H9 (cell line): ENCODE data around the gene OR6C68. TPM values are rescaled to one million over a fixed set of nuclear protein-coding genes. Genes with fewer than 3 reads are reported as not detected.

ENCODE experiments used
- DNase-seq: peaks from one replicate; pipeline ENCODE4 v3.0.0-alpha.2; 2017
- H2AFZ ChIP-seq: one replicate; pipeline ENCODE4 v1.6.1; 2013; ENCODE audit warnings: mild to moderate bottlenecking, low read length, control low read depth, moderate library complexity
- H2AK5ac ChIP-seq: 2 replicates; pipeline ENCODE4 v1.6.1; 2013; ENCODE audit warnings: low read length, control low read depth, mixed read lengths; ENCODE audit not compliant: insufficient read length
- H2BK120ac ChIP-seq: one replicate; pipeline ENCODE4 v1.6.1; 2013; ENCODE audit warnings: low read depth, mild to moderate bottlenecking, low read length, control low read depth, inconsistent platforms; ENCODE audit not compliant: poor library complexity, severe bottlenecking
- H2BK12ac ChIP-seq: 2 replicates; pipeline ENCODE4 v1.6.1; 2013; ENCODE audit warnings: low read length, control low read depth, mixed read lengths, low read depth; ENCODE audit not compliant: insufficient read length
- H2BK15ac ChIP-seq: 2 replicates; pipeline ENCODE4 v1.6.1; 2013; ENCODE audit warnings: low read depth, low read length, control low read depth
- H2BK20ac ChIP-seq: one replicate; pipeline ENCODE4 v1.6.1; 2013; ENCODE audit warnings: low read depth, mild to moderate bottlenecking, low read length, control low read depth, inconsistent platforms; ENCODE audit not compliant: poor library complexity, severe bottlenecking
- H2BK5ac ChIP-seq: 2 replicates; pipeline ENCODE4 v1.6.1; 2013; ENCODE audit warnings: low read length, control low read depth, mixed read lengths; ENCODE audit not compliant: insufficient read length
- H3K14ac ChIP-seq: 2 replicates; pipeline ENCODE4 v1.6.1; 2013; ENCODE audit warnings: low read length, control low read depth; ENCODE audit not compliant: insufficient read depth
- H3K18ac ChIP-seq: 2 replicates; pipeline ENCODE4 v1.6.1; 2013; ENCODE audit warnings: low read depth, mild to moderate bottlenecking, mixed read lengths, low read length, control low read depth; ENCODE audit not compliant: insufficient read length
- H3K23ac ChIP-seq: 2 replicates; pipeline ENCODE4 v1.6.1; 2013; ENCODE audit warnings: low read length, control low read depth, mixed read lengths, low read depth; ENCODE audit not compliant: insufficient read length
- H3K23me2 ChIP-seq: 2 replicates; pipeline ENCODE4 v1.6.1; 2013; ENCODE audit warnings: low read depth, mild to moderate bottlenecking, mixed read lengths, low read length, control low read depth; ENCODE audit not compliant: insufficient read length, poor library complexity, severe bottlenecking
- H3K27ac ChIP-seq: 2 replicates; pipeline ENCODE4 v1.5.1; 2013; ENCODE audit warnings: low read length, control low read depth, mixed read lengths, low read depth; ENCODE audit not compliant: insufficient read length
- H3K27me3 ChIP-seq: 2 replicates; pipeline ENCODE4 v1.6.1; 2013; ENCODE audit warnings: low read length, control low read depth, inconsistent platforms; ENCODE audit not compliant: insufficient read depth
- H3K4ac ChIP-seq: 2 replicates; pipeline ENCODE4 v1.6.1; 2013; ENCODE audit warnings: low read depth, mild to moderate bottlenecking, control low read depth, inconsistent platforms, low read length, moderate library complexity
- H3K4me1 ChIP-seq: 2 replicates; pipeline ENCODE4 v1.6.1; 2013; ENCODE audit warnings: low read length, control low read depth, inconsistent platforms; ENCODE audit not compliant: insufficient read depth
- H3K4me2 ChIP-seq: 2 replicates; pipeline ENCODE4 v1.6.1; 2013; ENCODE audit warnings: low read length, control low read depth, mixed read lengths; ENCODE audit not compliant: insufficient read length, insufficient read depth
- H3K56ac ChIP-seq: 2 replicates; pipeline ENCODE4 v1.6.1; 2013; ENCODE audit warnings: low read depth, mild to moderate bottlenecking, mixed read lengths, low read length, control low read depth; ENCODE audit not compliant: insufficient read length
- H3K79me1 ChIP-seq: 2 replicates; pipeline ENCODE4 v1.6.1; 2013; ENCODE audit warnings: low read depth, mild to moderate bottlenecking, moderate library complexity, low read length, control low read depth, inconsistent platforms; ENCODE audit not compliant: insufficient read depth, poor library complexity, severe bottlenecking
- H3K79me2 ChIP-seq: 2 replicates; pipeline ENCODE4 v1.6.1; 2013; ENCODE audit warnings: low read length, control low read depth, inconsistent platforms; ENCODE audit not compliant: insufficient read depth
- H3K9ac ChIP-seq: 2 replicates; pipeline ENCODE4 v1.6.1; 2013; ENCODE audit warnings: low read length, control low read depth, mixed read lengths; ENCODE audit not compliant: insufficient read length; ENCODE audit errors: extremely low read depth
- H3K9me3 ChIP-seq: one replicate; pipeline ENCODE4 v1.6.1; 2013; ENCODE audit warnings: low read depth, low read length, inconsistent platforms; ENCODE audit not compliant: control insufficient read depth
- H3T11ph ChIP-seq: one replicate; pipeline ENCODE4 v1.6.1; 2013; ENCODE audit warnings: mild to moderate bottlenecking, low read length, control low read depth, inconsistent platforms
- H4K20me1 ChIP-seq: one replicate; pipeline ENCODE4 v1.6.1; 2013; ENCODE audit not compliant: control insufficient read depth, insufficient read length, insufficient read depth
- H4K5ac ChIP-seq: 2 replicates; pipeline ENCODE4 v1.6.1; 2013; ENCODE audit warnings: low read depth, mild to moderate bottlenecking, mixed read lengths, low read length, control low read depth; ENCODE audit not compliant: insufficient read length
- H4K8ac ChIP-seq: replicated peaks from 2 replicates; pipeline ENCODE4 v1.6.1; 2013; ENCODE audit warnings: low read length, control low read depth, mixed read lengths, low read depth; ENCODE audit not compliant: insufficient read length
- H4K91ac ChIP-seq: 2 replicates; pipeline ENCODE4 v1.6.1; 2013; ENCODE audit warnings: low read depth, mild to moderate bottlenecking, moderate library complexity, mixed read lengths, low read length, control low read depth; ENCODE audit not compliant: insufficient read length
- H3K27ac Mint-ChIP-seq, 3 experiments: 2 replicates in 2 of 3; 3 replicates in 1 of 3; pipeline ENCODE4 v1.8.0; 2020 to 2021; ENCODE audit warnings: mixed read lengths in 3 of 3, mild to moderate bottlenecking in 1 of 3, moderate library complexity in 1 of 3
- H3K27me3 Mint-ChIP-seq: 2 replicates; pipeline ENCODE4 v1.8.0; 2021; ENCODE audit warnings: low read depth, mild to moderate bottlenecking, moderate library complexity, mixed read lengths
- H3K36me3 Mint-ChIP-seq, 3 experiments: 2 replicates in 2 of 3; 3 replicates in 1 of 3; pipeline ENCODE4 v1.8.0; 2020 to 2021; ENCODE audit warnings: low read depth in 3 of 3, mixed read lengths in 3 of 3; ENCODE audit not compliant: insufficient read depth in 1 of 3
- H3K4me1 Mint-ChIP-seq, 2 experiments: 2 replicates each; pipeline ENCODE4 v1.8.0; 2020; ENCODE audit warnings: mixed read lengths in 2 of 2
- H3K4me3 Mint-ChIP-seq, 2 experiments: 2 replicates in 1 of 2; 3 replicates in 1 of 2; pipeline ENCODE4 v1.8.0; 2020 to 2021; ENCODE audit warnings: mild to moderate bottlenecking in 2 of 2, mixed read lengths in 2 of 2, moderate library complexity in 1 of 2
- H3K9me3 Mint-ChIP-seq, 2 experiments: 2 replicates in 1 of 2; 3 replicates in 1 of 2; pipeline ENCODE4 v1.8.0; 2020; ENCODE audit warnings: mild to moderate bottlenecking in 2 of 2, mixed read lengths in 2 of 2, moderate library complexity in 1 of 2
- WGBS: extraction: QIAGEN DNeasy Blood & Tissue Kit; methylation state at CpG from one replicate; pipeline ENCODE4 v1.1.7; 2013; ENCODE audit warnings: missing lambda C conversion rate, low lambda C conversion rate, mixed read lengths; ENCODE audit not compliant: insufficient read length; ENCODE audit errors: extremely low coverage; 5-methylcytosine and 5-hydroxymethylcytosine counted together
- total RNA-seq: library from RNA; stranded (reverse); gene quantifications from 2 replicates; pipeline ENCODE4 v1.2.1, GENCODE V29; 2021
- TF ChIP-seq, protein P1 (sequence below): fragments of 200-600 bp; sonication (generic); conservative IDR thresholded peaks from 3 replicates; pipeline ENCODE4 v1.8.0; 2021; ENCODE audit warnings: antibody characterized with exemption, mild to moderate bottlenecking

Gene OR6C68
- total RNA-seq, 1 experiment from 2014 or later = not detected

DNA sequence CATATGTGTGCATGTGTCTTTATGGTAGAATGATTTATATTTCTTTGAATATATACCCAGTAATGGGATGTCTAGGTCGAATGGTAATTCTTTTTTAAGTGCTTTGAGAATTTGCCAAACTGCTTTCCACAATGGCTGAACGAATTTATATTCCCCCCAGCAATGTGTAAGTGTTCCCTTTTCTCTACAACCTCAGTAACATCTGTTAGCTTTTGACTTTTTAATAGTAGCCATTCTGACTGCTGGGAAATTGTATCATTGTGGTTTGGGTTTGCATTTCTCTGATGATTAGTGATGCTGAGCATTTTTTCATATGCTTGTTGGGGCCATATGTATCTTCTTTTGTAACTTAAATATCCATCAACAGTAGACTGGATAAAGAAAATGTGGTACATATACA is 9.4 kb downstream of the OR6C68 start:
- Mint-ChIP-seq H3K27ac (no peak overlapping the region), H3K4me3 (no peak overlapping the region), H3K4me1 (no peaks in the 10 kb centered on the region), H3K9me3 (peaks cover 3% of the 10 kb centered on the region in 2 experiments; a peak in 2 of 5 replicates), H3K27me3 (peaks cover 2% of the 10 kb centered on the region; the same call in 1 of the 2 replicates), H3K36me3 (no peaks in the 10 kb centered on the region)
- H2BK120ac ChIP-seq = no peak overlapping the region
- no peak overlapping the region for H4K91ac ChIP-seq
- H3K4me1 ChIP-seq = no peaks in the 10 kb centered on the region; the same call in 1 of the 2 replicates
- H2AK5ac ChIP-seq = no peak overlapping the region
- WGBS = no CpG with 5 or more reads among the region's 2 CpGs
- no peak overlapping the region for H3K23ac ChIP-seq
- H2BK20ac ChIP-seq = no peak overlapping the region
- no peak overlapping the region for H4K5ac ChIP-seq
- no peaks in the 10 kb centered on the region for H3K79me2 ChIP-seq
- H4K20me1 ChIP-seq = no peaks in the 10 kb centered on the region
- no peak overlapping the region for H3K14ac ChIP-seq
- H3K4ac ChIP-seq = no peak overlapping the region
- no peak overlapping the region for H3K4me2 ChIP-seq
- no peak overlapping the region for H2AFZ ChIP-seq
- H4K8ac ChIP-seq = no peak overlapping the region
- H3K27me3 ChIP-seq = no peaks in the 10 kb centered on the region
- no peak overlapping the region for H3K56ac ChIP-seq
- no peak overlapping the region for H2BK15ac ChIP-seq
- no peak overlapping the region for H3K9ac ChIP-seq
- no peak overlapping the region for H2BK12ac ChIP-seq
- H3K23me2 ChIP-seq = no peaks in the 10 kb centered on the region
- H3K79me1 ChIP-seq = no peaks in the 10 kb centered on the region
- H2BK5ac ChIP-seq = no peak overlapping the region
- no peak for DNase-seq
- no peaks in the 10 kb centered on the region for H3K9me3 ChIP-seq
- H3K27ac ChIP-seq = no peak overlapping the region
- H3T11ph ChIP-seq = no peak overlapping the region
- H3K18ac ChIP-seq = no peak overlapping the region
- TF ChIP-seq, protein P1, sequence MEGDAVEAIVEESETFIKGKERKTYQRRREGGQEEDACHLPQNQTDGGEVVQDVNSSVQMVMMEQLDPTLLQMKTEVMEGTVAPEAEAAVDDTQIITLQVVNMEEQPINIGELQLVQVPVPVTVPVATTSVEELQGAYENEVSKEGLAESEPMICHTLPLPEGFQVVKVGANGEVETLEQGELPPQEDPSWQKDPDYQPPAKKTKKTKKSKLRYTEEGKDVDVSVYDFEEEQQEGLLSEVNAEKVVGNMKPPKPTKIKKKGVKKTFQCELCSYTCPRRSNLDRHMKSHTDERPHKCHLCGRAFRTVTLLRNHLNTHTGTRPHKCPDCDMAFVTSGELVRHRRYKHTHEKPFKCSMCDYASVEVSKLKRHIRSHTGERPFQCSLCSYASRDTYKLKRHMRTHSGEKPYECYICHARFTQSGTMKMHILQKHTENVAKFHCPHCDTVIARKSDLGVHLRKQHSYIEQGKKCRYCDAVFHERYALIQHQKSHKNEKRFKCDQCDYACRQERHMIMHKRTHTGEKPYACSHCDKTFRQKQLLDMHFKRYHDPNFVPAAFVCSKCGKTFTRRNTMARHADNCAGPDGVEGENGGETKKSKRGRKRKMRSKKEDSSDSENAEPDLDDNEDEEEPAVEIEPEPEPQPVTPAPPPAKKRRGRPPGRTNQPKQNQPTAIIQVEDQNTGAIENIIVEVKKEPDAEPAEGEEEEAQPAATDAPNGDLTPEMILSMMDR = no peak
